GM19025 (cell line): ENCODE measurements around the gene TFRC.
"Not testable (repeated sequence)": the region's sequence is repeated elsewhere in the genome, so short reads cannot be mapped to it uniquely, and the experiment has no call there.

ENCODE experiments used
- ATAC-seq: cut with Tn5 transposase; IDR thresholded peaks from one replicate; pipeline ENCODE4 v1.9.1; 2021; ENCODE audit warnings: mild to moderate bottlenecking, low read depth, moderate library complexity; ENCODE audit not compliant: unreplicated experiment

The TFRC gene

DNA sequence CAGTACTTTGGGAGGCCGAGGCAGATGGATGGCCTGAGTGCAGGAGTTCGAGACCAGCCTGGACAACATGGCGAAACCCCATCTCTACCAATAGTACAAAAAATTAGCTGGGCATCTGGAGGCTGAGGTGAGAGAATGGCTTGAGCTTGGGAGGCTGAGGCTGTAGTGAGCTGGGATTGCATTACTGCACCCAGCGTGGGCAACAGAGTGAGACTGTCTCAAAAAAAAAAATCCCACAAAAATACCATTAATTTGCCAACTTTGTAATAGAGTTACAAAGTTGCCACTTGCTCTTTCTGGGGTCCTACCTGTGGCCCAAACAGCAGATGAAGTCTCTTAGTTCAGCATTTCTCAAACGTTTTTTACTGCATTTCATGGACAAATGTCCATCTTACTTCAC lies 6.0 kb upstream of the TFRC start:
- no peak for ATAC-seq

GRCh38 chr3:196082619-196082971 lies 705 bp upstream of the TFRC start:
- ATAC-seq = no peak

- ATAC-seq = peak; percentile 36
Measured at GRCh38 chr3:196081002-196081833, 672 bp downstream of the TFRC start.

GRCh38 chr3:196080101-196080846 lies 1.6 kb downstream of the TFRC start:
- ATAC-seq = not testable (repeated sequence)

- no peak for ATAC-seq
Measured at GRCh38 chr3:196079682-196080081, 2.2 kb downstream of the TFRC start.

- ATAC-seq = no peak
Measured at GRCh38 chr3:196075013-196075412, 6.9 kb downstream of the TFRC start.

- no peak for ATAC-seq
Measured at GRCh38 chr3:196073255-196073753, 8.6 kb downstream of the TFRC start.

GRCh38 chr3:196072313-196072712 lies 9.6 kb downstream of the TFRC start:
- no peak for ATAC-seq

DNA sequence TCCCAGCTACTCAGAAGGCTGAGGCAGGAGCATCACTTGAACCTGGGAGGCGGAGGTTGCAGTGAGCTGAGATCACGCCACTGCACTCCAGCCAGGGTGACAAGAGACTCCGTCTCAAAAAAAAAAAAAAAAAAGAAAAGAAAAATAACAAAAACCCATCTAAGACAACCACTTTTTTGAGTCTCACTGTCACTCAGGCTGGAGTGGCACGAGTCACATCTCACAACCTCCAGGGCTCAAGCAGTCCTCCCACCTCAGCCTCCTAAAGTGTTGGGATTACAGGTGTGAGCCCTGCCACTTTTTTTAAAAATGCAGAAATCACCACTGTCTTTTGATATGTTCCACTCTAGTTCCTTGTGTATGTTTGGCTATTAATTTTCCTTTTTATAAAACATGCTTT lies 13.1 kb downstream of the TFRC start:
- not testable (repeated sequence) for ATAC-seq

GRCh38 chr3:196067439-196067838 lies 14.5 kb downstream of the TFRC start:
- no peak for ATAC-seq

GRCh38 chr3:196063971-196064370 lies 17.9 kb downstream of the TFRC start:
- ATAC-seq = no peak

- no peak for ATAC-seq
Measured at GRCh38 chr3:196063456-196063855, 18.4 kb downstream of the TFRC start.

DNA sequence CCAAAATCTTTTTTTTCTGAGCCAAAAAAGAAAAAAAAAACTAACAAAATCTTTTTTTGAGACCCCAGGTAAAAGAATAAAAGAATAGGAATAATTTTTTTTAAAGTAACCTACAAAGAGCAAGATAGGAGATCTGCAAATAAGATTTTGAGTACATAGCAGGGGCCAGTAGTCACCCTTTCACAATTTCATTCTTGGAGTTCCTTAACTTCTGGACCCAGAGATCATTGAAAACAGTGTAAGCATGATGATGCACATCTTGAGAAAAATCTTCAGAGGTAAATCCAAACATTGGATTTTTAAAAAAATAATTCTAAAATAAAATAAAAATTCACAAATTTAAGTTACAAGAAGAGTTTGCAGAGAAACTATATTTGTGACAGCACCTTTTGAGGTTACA lies 18.8 kb downstream of the TFRC start:
- no peak for ATAC-seq

- no peak for ATAC-seq
Measured at GRCh38 chr3:196060834-196061233, 21.1 kb downstream of the TFRC start.

DNA sequence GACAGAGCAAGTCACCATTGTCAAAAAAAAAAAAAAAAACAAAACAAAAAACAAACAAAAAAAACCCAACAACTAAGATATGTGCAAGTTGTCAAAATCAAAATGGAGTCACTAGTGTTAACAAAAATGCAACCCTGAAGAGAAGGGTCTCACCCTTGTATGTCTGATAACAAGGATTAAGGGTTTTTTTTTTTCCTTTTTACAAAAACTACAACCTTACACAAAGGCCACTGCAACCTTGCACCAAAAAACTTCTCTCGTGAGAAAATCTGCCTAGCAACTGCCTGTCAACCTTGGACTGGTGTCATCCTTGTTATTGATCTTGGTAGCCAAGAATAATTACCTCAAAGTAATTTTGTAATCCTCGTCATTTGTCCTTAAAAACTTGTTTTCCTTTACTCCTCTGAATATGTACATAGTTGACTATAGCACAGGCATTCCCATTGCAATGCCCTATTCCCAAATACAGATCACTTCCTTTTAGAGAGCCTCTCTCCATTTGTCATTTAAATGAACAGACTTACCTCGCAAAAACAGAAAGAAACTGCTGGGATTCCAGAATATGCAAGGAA lies 24.0 kb downstream of the TFRC start:
- no peak for ATAC-seq

GRCh38 chr3:196056371-196056770 lies 25.5 kb downstream of the TFRC start:
- ATAC-seq = not testable (repeated sequence)

DNA sequence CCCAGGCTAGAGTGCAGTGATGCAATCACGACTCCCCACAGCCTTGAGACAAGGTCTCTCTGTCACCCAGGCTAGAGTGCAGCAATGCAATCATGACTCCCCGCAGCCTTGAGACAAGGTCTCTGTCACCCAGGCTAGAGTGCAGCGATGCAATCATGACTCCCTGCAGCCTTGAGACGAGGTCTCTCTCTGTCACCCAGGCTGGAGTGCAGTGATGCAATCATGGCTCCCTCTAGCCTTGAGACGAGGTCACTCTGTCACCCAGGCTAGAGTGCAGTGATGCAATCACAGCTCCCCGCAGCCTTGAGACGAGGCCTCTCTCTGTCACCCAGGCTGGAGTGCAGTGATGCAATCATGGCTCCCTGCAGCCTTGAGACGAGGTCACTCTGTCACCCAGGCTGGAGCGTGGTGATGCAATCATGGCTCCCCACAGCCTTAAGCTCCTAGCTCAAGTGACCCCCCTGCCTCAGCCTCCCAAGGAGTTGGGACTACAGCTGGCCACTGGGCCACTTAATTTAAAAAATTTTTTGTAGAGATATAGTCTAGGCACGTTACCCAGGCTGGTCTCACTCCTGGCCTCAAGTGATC lies 26.1 kb downstream of the TFRC start:
- ATAC-seq = no peak

GRCh38 chr3:196055240-196055639 lies 26.6 kb downstream of the TFRC start:
- ATAC-seq = no peak

GRCh38 chr3:196054661-196055060 lies 27.2 kb downstream of the TFRC start:
- ATAC-seq = no peak

GRCh38 chr3:196053487-196053886 lies 28.4 kb downstream of the TFRC start:
- ATAC-seq = no peak
